Neural cell (in vitro differentiated cells): Measurements from ENCODE around the gene CTDP1. TPM values are rescaled to one million over a fixed set of nuclear protein-coding genes. Genes with fewer than 3 reads are reported as not detected.

ENCODE experiments used
- H2AFZ ChIP-seq: fragments of 200-600, 300-800 bp; sonication (generic), shearing (Covaris generic); 2 replicates; pipeline ENCODE4 v1.6.0; 2014; ENCODE audit warnings: low read depth, mild to moderate bottlenecking, antibody characterized with exemption, low read length, moderate library complexity
- H3F3A ChIP-seq: fragments of 200-600 bp; shearing (Covaris generic); 2 replicates; pipeline ENCODE4 v1.6.1; 2016; ENCODE audit warnings: mild to moderate bottlenecking, moderate library complexity, mixed read lengths, antibody characterized with exemption, low read length; ENCODE audit not compliant: insufficient read depth, poor library complexity, severe bottlenecking
- H3K27ac ChIP-seq: fragments of 200-600, 300-800 bp; sonication (generic), shearing (Covaris generic); 2 replicates; pipeline ENCODE4 v1.5.1; 2014; ENCODE audit warnings: mild to moderate bottlenecking, low read length, moderate library complexity
- H3K27me3 ChIP-seq: fragments of 300-800, 200-600 bp; sonication (generic), shearing (Covaris generic); 2 replicates; pipeline ENCODE4 v1.6.0; 2014; ENCODE audit warnings: mild to moderate bottlenecking, low read depth, low read length, moderate library complexity; ENCODE audit not compliant: insufficient read depth
- H3K36me3 ChIP-seq: fragments of 300-800, 200-600 bp; sonication (generic), shearing (Covaris generic); 2 replicates; pipeline ENCODE4 v1.5.1; 2014; ENCODE audit warnings: mild to moderate bottlenecking, antibody characterized with exemption, low read length, moderate library complexity; ENCODE audit not compliant: insufficient read depth
- H3K4me2 ChIP-seq: fragments of 300-800, 200-600 bp; sonication (generic), shearing (Covaris generic); 2 replicates; pipeline ENCODE4 v1.6.0; 2014; ENCODE audit warnings: mild to moderate bottlenecking, low read length
- H3K4me3 ChIP-seq: fragments of 300-800, 200-600 bp; sonication (generic), shearing (Covaris generic); 2 replicates; pipeline ENCODE4 v1.5.1; 2014; ENCODE audit warnings: mild to moderate bottlenecking, low read length, moderate library complexity
- H3K79me2 ChIP-seq: fragments of 200-600 bp; shearing (Covaris generic); replicated peaks from 2 replicates; pipeline ENCODE4 v1.6.0; 2014; ENCODE audit warnings: mild to moderate bottlenecking, low read length, moderate library complexity; ENCODE audit not compliant: insufficient read depth
- H3K9ac ChIP-seq: fragments of 300-800, 200-600 bp; sonication (generic), shearing (Covaris generic); 2 replicates; pipeline ENCODE4 v1.6.1; 2016; ENCODE audit warnings: mild to moderate bottlenecking, low read length, mixed read lengths
- H3K9me2 ChIP-seq: fragments of 200-600 bp; shearing (Covaris generic); 2 replicates; pipeline ENCODE4 v1.6.1; 2016; ENCODE audit warnings: mild to moderate bottlenecking, low read length, mixed read lengths; ENCODE audit not compliant: insufficient read depth
- H3K9me3 ChIP-seq: fragments of 200-600, 300-800 bp; sonication (generic), shearing (Covaris generic); 2 replicates; pipeline ENCODE4 v1.6.1; 2016; ENCODE audit warnings: mild to moderate bottlenecking, mixed run types, low read length, moderate library complexity, mixed read lengths
- H4K20me1 ChIP-seq: fragments of 200-600 bp; shearing (Covaris generic); 2 replicates; pipeline ENCODE4 v1.6.1; 2016; ENCODE audit warnings: mild to moderate bottlenecking, mixed run types; ENCODE audit not compliant: insufficient read depth
- EP300 ChIP-seq: fragments of 450-650 bp; conservative IDR thresholded peaks from 2 replicates; pipeline ENCODE4 v1.6.1; 2014; ENCODE audit warnings: antibody characterized with exemption, mild to moderate bottlenecking, moderate library complexity; ENCODE audit not compliant: poor library complexity, severe bottlenecking
- EZH2 ChIP-seq: fragments of 200-600, 300-800 bp; shearing (Covaris generic), sonication (generic); IDR thresholded peaks from 2 replicates; pipeline ENCODE4 v1.6.1; 2014; ENCODE audit warnings: antibody characterized with exemption, low read length, borderline replicate concordance, mild to moderate bottlenecking; ENCODE audit not compliant: insufficient read depth, poor library complexity, severe bottlenecking
- MXI1 ChIP-seq: fragments of 450-650 bp; conservative IDR thresholded peaks from 2 replicates; pipeline ENCODE4 v1.6.1; 2014; ENCODE audit warnings: antibody characterized with exemption, mild to moderate bottlenecking; ENCODE audit not compliant: poor library complexity, severe bottlenecking
- POLR2AphosphoS5 ChIP-seq: IDR thresholded peaks from 2 replicates; pipeline ENCODE4 v1.6.1; 2012
- RAD21 ChIP-seq: fragments of 450-650 bp; conservative IDR thresholded peaks from 2 replicates; pipeline ENCODE4 v1.6.1; 2014; ENCODE audit warnings: antibody characterized with exemption, mild to moderate bottlenecking, moderate library complexity
- SMC3 ChIP-seq: fragments of 450-650 bp; conservative IDR thresholded peaks from 2 replicates; pipeline ENCODE4 v1.6.1; 2014; ENCODE audit warnings: antibody characterized with exemption, mild to moderate bottlenecking, moderate library complexity; ENCODE audit not compliant: poor library complexity
- TAF1 ChIP-seq: IDR thresholded peaks from 2 replicates; pipeline ENCODE4 v1.6.1; 2012; ENCODE audit warnings: low read depth
- polyA plus RNA-seq: library from polyadenylated mRNA; depleted of rRNA; stranded (reverse); fragments of >200 nt; gene quantifications from 2 replicates; pipeline ENCODE4 v1.2.3, GENCODE V29; 2014
- TF ChIP-seq, protein P1 (sequence below): IDR thresholded peaks from 2 replicates; pipeline ENCODE4 v1.6.1; 2012; ENCODE audit warnings: borderline replicate concordance
- TF ChIP-seq, protein P2 (sequence below): fragments of 450-650 bp; IDR thresholded peaks from 2 replicates; pipeline ENCODE4 v1.5.1; 2014; ENCODE audit warnings: antibody characterized with exemption, mild to moderate bottlenecking, moderate library complexity; ENCODE audit not compliant: poor library complexity, severe bottlenecking

Gene CTDP1
- polyA plus RNA-seq, 1 donor from 2014 or later, result 22.3 TPM

DNA sequence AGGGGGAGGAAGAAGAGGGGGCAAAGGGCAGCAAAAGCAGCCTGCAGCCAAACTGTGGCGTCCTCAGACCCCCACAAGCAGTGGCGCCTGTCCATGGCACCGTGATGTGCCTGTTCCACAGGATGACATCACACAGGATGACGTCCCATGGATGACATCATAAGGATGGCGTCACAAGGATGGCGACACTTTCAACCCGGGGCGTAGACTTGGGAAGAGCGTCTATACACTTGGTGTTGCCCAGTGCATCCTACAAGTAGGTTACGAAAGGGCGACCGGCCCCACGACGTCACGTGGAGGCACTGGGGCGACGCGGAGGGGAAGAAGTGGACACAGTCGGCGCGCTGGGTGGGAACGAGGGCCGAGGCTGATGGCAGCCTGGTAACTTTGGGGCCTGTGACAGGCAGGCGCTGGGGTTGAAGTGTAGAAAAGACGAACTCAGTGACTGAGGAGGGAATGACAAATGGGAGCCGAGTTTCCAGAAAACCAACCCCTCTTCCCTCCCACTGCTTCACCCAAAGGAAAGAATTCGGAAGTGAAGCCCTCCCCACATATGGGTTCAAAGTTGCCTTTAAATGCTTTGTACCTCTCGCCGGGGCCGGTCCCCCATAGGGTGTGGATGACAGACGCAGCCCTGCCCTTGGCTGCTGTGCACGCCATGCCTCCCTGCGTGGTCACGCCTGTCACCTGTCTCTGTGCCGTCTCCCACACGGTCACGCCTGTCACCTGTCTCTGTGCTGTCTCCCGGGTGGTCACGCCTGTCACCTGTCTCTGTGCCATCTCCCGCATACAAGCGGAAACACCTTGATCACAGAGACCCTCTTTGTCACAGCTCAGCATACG is 104.7 kb downstream of the CTDP1 start:
- Histone ChIP-seq H3K4me3 (no peak overlapping the region), H3K27me3 (peaks cover 34% of the 10 kb centered on the region), H3K36me3 (no peaks in the 10 kb centered on the region), H2AFZ (no peak overlapping the region), H3F3A (no peaks in the 10 kb centered on the region), H3K79me2 (no peaks in the 10 kb centered on the region), H4K20me1 (no peaks in the 10 kb centered on the region), H3K27ac (no peak overlapping the region), H3K9ac (no peak overlapping the region), H3K9me2 (no peaks in the 10 kb centered on the region), H3K9me3 (peaks cover 4% of the 10 kb centered on the region), H3K4me2 (no peak overlapping the region)
- TF ChIP-seq, protein P1, sequence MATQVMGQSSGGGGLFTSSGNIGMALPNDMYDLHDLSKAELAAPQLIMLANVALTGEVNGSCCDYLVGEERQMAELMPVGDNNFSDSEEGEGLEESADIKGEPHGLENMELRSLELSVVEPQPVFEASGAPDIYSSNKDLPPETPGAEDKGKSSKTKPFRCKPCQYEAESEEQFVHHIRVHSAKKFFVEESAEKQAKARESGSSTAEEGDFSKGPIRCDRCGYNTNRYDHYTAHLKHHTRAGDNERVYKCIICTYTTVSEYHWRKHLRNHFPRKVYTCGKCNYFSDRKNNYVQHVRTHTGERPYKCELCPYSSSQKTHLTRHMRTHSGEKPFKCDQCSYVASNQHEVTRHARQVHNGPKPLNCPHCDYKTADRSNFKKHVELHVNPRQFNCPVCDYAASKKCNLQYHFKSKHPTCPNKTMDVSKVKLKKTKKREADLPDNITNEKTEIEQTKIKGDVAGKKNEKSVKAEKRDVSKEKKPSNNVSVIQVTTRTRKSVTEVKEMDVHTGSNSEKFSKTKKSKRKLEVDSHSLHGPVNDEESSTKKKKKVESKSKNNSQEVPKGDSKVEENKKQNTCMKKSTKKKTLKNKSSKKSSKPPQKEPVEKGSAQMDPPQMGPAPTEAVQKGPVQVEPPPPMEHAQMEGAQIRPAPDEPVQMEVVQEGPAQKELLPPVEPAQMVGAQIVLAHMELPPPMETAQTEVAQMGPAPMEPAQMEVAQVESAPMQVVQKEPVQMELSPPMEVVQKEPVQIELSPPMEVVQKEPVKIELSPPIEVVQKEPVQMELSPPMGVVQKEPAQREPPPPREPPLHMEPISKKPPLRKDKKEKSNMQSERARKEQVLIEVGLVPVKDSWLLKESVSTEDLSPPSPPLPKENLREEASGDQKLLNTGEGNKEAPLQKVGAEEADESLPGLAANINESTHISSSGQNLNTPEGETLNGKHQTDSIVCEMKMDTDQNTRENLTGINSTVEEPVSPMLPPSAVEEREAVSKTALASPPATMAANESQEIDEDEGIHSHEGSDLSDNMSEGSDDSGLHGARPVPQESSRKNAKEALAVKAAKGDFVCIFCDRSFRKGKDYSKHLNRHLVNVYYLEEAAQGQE, result no peak
- no peak for TF ChIP-seq POLR2AphosphoS5
- no peak for TF ChIP-seq SMC3
- no peak for TF ChIP-seq RAD21
- TF ChIP-seq, protein P2, sequence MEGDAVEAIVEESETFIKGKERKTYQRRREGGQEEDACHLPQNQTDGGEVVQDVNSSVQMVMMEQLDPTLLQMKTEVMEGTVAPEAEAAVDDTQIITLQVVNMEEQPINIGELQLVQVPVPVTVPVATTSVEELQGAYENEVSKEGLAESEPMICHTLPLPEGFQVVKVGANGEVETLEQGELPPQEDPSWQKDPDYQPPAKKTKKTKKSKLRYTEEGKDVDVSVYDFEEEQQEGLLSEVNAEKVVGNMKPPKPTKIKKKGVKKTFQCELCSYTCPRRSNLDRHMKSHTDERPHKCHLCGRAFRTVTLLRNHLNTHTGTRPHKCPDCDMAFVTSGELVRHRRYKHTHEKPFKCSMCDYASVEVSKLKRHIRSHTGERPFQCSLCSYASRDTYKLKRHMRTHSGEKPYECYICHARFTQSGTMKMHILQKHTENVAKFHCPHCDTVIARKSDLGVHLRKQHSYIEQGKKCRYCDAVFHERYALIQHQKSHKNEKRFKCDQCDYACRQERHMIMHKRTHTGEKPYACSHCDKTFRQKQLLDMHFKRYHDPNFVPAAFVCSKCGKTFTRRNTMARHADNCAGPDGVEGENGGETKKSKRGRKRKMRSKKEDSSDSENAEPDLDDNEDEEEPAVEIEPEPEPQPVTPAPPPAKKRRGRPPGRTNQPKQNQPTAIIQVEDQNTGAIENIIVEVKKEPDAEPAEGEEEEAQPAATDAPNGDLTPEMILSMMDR, result no peak
- TF ChIP-seq MXI1, result no peak
- TF ChIP-seq EP300, result no peak
- no peak for TF ChIP-seq TAF1
- TF ChIP-seq EZH2, result no peak

DNA sequence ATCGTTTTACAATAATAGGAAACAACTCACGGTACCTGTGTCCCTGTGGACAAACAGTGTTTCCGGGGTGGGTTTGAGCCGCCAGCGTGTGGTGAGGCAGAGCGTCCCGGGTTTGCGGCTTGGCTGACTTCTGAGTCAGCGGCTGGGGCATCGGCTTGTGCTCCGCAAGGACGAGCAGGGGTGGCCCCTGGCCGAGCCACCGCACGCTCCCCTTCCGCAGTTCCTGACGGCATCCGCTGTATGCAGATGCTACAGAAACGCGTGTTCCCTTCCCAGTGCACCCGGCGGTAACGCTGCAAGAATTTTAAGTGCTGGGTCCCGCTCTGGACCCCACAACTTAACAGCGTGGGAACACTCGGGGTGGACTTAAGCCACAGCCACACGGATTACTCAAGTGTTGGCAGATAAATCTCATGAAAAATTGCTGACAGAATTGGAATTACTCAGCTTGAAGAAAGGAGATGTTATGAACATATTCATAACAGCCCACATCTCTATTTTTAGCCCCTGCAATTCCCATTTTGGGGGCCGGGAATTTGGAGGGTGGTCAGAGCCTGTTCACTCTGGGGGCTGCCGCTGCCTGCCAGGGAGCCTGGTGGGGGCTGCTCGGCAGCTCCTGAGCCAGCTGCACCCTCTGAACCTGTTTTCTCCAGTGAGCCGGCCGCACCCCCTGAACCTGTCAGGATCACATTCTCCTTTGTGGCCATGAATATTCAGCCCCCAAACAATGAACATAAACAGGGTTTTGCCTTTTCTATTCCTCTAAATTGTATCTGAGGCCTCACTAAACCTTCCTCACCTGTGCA is 105.6 kb downstream of the CTDP1 start:
- Histone ChIP-seq H3K27ac (no peak overlapping the region), H3K79me2 (no peaks in the 10 kb centered on the region), H3K27me3 (peaks cover 37% of the 10 kb centered on the region), H3K9me3 (peaks cover 4% of the 10 kb centered on the region), H4K20me1 (no peaks in the 10 kb centered on the region), H3K4me3 (no peak overlapping the region), H2AFZ (no peak overlapping the region), H3K9ac (no peak overlapping the region), H3F3A (no peaks in the 10 kb centered on the region), H3K4me2 (no peak overlapping the region), H3K36me3 (no peaks in the 10 kb centered on the region), H3K9me2 (no peaks in the 10 kb centered on the region)
- no peak for TF ChIP-seq POLR2AphosphoS5
- no peak for TF ChIP-seq EZH2
- TF ChIP-seq EP300, result no peak
- TF ChIP-seq, protein P1, result no peak
- TF ChIP-seq SMC3, result no peak
- TF ChIP-seq TAF1, result no peak
- TF ChIP-seq RAD21, result no peak
- TF ChIP-seq, protein P2, result no peak
- TF ChIP-seq MXI1, result no peak
